Fibroblast of lung (primary cell): ENCODE data around the gene TRPM3.

Source experiments
- EZH2 ChIP-seq: IDR thresholded peaks from 2 replicates; pipeline ENCODE4 v1.5.1; 2012; ENCODE audit warnings: low read length, control low read depth, mild to moderate bottlenecking; ENCODE audit errors: missing control alignments
- TF ChIP-seq, protein P1 (sequence below), 2 donors: IDR thresholded peaks in 1 of 2; conservative IDR thresholded peaks in 1 of 2; 1 replicate in 1 of 2; 2 replicates in 1 of 2; pipeline ENCODE4 v1.5.1; 2011 to 2012; ENCODE audit warnings: low read length in 2 of 2, control low read depth in 1 of 2, inconsistent platforms in 1 of 2, low read depth in 1 of 2, mild to moderate bottlenecking in 1 of 2

DNA sequence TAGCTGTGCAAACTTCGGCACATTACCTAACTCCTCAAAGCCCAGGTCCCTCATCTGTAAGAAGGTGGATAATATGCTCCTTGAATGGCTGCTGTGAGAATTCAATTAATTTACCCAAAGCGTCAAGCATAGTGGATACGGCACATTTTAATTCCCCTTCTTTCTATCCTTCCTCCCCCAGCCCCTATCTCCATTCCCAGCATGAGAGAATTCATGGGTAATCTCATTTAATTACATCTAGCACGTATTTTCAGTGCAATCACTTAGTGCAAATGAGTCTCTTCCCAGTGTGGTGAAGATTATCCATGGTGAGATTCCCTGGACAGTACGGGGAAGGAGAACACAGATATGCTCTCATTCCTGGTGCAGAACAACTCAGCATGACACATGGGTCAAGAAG lies 145.6 kb downstream of the TRPM3 start:
- no peak for TF ChIP-seq EZH2
- TF ChIP-seq, protein P1, sequence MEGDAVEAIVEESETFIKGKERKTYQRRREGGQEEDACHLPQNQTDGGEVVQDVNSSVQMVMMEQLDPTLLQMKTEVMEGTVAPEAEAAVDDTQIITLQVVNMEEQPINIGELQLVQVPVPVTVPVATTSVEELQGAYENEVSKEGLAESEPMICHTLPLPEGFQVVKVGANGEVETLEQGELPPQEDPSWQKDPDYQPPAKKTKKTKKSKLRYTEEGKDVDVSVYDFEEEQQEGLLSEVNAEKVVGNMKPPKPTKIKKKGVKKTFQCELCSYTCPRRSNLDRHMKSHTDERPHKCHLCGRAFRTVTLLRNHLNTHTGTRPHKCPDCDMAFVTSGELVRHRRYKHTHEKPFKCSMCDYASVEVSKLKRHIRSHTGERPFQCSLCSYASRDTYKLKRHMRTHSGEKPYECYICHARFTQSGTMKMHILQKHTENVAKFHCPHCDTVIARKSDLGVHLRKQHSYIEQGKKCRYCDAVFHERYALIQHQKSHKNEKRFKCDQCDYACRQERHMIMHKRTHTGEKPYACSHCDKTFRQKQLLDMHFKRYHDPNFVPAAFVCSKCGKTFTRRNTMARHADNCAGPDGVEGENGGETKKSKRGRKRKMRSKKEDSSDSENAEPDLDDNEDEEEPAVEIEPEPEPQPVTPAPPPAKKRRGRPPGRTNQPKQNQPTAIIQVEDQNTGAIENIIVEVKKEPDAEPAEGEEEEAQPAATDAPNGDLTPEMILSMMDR (conservative IDR thresholded peaks at IDR 0.05 in 1 of 2, IDR thresholded peaks at IDR 0.05 in 1 of 2; ENCODE audit: low read depth in 1 of 2, low read length in 2 of 2) = no peak
